Measurements from ENCODE around the gene GSK3B.

- TF ChIP-seq, protein P1, sequence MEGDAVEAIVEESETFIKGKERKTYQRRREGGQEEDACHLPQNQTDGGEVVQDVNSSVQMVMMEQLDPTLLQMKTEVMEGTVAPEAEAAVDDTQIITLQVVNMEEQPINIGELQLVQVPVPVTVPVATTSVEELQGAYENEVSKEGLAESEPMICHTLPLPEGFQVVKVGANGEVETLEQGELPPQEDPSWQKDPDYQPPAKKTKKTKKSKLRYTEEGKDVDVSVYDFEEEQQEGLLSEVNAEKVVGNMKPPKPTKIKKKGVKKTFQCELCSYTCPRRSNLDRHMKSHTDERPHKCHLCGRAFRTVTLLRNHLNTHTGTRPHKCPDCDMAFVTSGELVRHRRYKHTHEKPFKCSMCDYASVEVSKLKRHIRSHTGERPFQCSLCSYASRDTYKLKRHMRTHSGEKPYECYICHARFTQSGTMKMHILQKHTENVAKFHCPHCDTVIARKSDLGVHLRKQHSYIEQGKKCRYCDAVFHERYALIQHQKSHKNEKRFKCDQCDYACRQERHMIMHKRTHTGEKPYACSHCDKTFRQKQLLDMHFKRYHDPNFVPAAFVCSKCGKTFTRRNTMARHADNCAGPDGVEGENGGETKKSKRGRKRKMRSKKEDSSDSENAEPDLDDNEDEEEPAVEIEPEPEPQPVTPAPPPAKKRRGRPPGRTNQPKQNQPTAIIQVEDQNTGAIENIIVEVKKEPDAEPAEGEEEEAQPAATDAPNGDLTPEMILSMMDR (conservative IDR thresholded peaks at IDR 0.05 in 1 of 2, IDR thresholded peaks at IDR 0.05 in 1 of 2; ENCODE audit: low read depth in 1 of 2, low read length in 2 of 2): no peak
- TF ChIP-seq EZH2 (IDR thresholded peaks at IDR 0.05; ENCODE audit: low read length, missing control alignments): no peak
Observed at GRCh38 chr3:119872773-119873172, 221.5 kb downstream of the GSK3B start.

All from fibroblast of lung (primary cell).